ENCODE measurements around the gene FLT3. TPM values are rescaled to one million over a fixed set of nuclear protein-coding genes. Genes with fewer than 3 reads are reported as not detected.

Gene FLT3
- total and polyA plus RNA-seq, 12 donors = 0.06 to 1.0 (median 0.26) TPM

GRCh38 chr13:28047757-28048388 lies 52.5 kb downstream of the FLT3 start:
- intact Hi-C loops (cut with DNase I) = no loop called here
- H3K4me3 ChIP-seq = no peak overlapping the region
- H3K36me3 ChIP-seq (replicated peaks in 1 of 2) = no peaks in the 10 kb centered on the region
- no peaks in the 10 kb centered on the region for H3K4me1 ChIP-seq (replicated peaks in 1 of 2)
- DNase-seq = no peak
- WGBS, 4 donors = 58 to 67% (median 62%) methylated on average over 7 of the region's 7 CpGs
- TF ChIP-seq CTCF (IDR thresholded peaks at IDR 0.05) (no peak), POLR2A (IDR thresholded peaks at IDR 0.05) (no peak)
- no peaks in the 10 kb centered on the region for H3K9me3 ChIP-seq (replicated peaks in 1 of 3)
- no peaks in the 10 kb centered on the region for H3K27me3 ChIP-seq
- H3K27ac ChIP-seq = no peak overlapping the region

- TF ChIP-seq POLR2A (IDR thresholded peaks at IDR 0.05) (no peak), CTCF (IDR thresholded peaks at IDR 0.05) (no peak)
- no peak overlapping the region for H3K4me3 ChIP-seq
- 63 to 81% (median 69%) methylated on average over 4 of the region's 4 CpGs for WGBS, 4 donors
- H3K27me3 ChIP-seq = no peaks in the 10 kb centered on the region
- intact Hi-C loops (cut with DNase I) = no loop called here
- no peaks in the 10 kb centered on the region for H3K4me1 ChIP-seq (replicated peaks in 1 of 2)
- no peaks in the 10 kb centered on the region for H3K36me3 ChIP-seq (replicated peaks in 1 of 2)
- no peak overlapping the region for H3K27ac ChIP-seq
- H3K9me3 ChIP-seq (replicated peaks in 1 of 3) = no peaks in the 10 kb centered on the region
- DNase-seq = no peak
Measured at GRCh38 chr13:28046981-28047380, 53.4 kb downstream of the FLT3 start.

GRCh38 chr13:28045861-28046260 lies 54.5 kb downstream of the FLT3 start:
- Histone ChIP-seq H3K27me3 (no peaks in the 10 kb centered on the region), H3K27ac (no peak overlapping the region), H3K4me1 (replicated peaks in 1 of 2) (no peaks in the 10 kb centered on the region), H3K9me3 (replicated peaks in 1 of 3) (no peaks in the 10 kb centered on the region), H3K36me3 (replicated peaks in 1 of 2) (no peaks in the 10 kb centered on the region), H3K4me3 (no peak overlapping the region)
- 65 to 70% (median 67%) methylated on average over 3 of the region's 3 CpGs for WGBS, 4 donors
- DNase-seq = no peak
- intact Hi-C loops (cut with DNase I) = no loop called here
- TF ChIP-seq POLR2A (IDR thresholded peaks at IDR 0.05) (no peak), CTCF (IDR thresholded peaks at IDR 0.05) (no peak)

GRCh38 chr13:28044608-28045007 lies 55.8 kb downstream of the FLT3 start:
- no peaks in the 10 kb centered on the region for H3K36me3 ChIP-seq (replicated peaks in 1 of 2)
- H3K4me1 ChIP-seq (replicated peaks in 1 of 2) = no peaks in the 10 kb centered on the region
- WGBS, 4 donors = 77 to 91% (median 86%) methylated on average over 2 of the region's 2 CpGs
- no peaks in the 10 kb centered on the region for H3K9me3 ChIP-seq (replicated peaks in 1 of 3)
- TF ChIP-seq POLR2A (IDR thresholded peaks at IDR 0.05) (no peak), CTCF (IDR thresholded peaks at IDR 0.05) (no peak)
- no peak for DNase-seq
- intact Hi-C loops (cut with DNase I) = no loop called here
- no peak overlapping the region for H3K4me3 ChIP-seq
- H3K27ac ChIP-seq = no peak overlapping the region
- H3K27me3 ChIP-seq = no peaks in the 10 kb centered on the region

Data from adrenal gland (tissue), 12 donors.